HTR-8/SVneo (cell line): ENCODE data around the gene SNTG2.

Experiments used
- DNase-seq: peaks from one replicate; pipeline ENCODE4 v3.0.0; 2011; ENCODE audit warnings: low spot score, mixed read lengths; ENCODE audit not compliant: insufficient read length
- FAIRE-seq: peaks from 2 replicates; lab custom pipeline; 2011; peaks lifted over from hg19 to GRCh38; lab: Jason Lieb, UNC

SNTG2 gene

DNA sequence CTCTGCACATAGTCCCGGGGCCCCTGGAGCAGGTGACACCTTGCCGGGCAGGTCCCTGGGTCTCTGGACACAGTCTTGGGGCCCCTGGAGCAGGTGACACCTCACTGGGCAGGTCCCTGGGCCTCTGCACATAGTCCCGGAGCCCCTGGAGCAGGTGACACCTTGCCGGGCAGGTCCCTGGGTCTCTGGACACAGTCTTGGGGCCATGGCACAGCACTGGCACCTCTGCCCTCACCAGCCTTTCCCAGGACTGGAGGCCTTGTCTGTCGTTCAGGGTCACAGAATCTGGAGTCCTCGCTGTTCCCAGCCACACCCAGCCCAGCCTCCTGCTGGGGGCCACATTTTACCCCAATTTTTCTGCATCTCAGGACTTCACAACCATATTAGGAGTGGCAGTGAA lies 464.9 kb downstream of the SNTG2 start:
- DNase-seq (no peak), FAIRE-seq (no peak)
